PC-9 (cell line): ENCODE measurements around the gene SMCHD1. TPM values are rescaled to one million over a fixed set of nuclear protein-coding genes. Genes with fewer than 3 reads are reported as not detected.
"Not testable (repeated sequence)": the region's sequence is repeated elsewhere in the genome, so short reads cannot be mapped to it uniquely, and the experiment has no call there.

Experiments
- BruUV-seq: library from RNA; stranded (reverse); fragments of 400-500 nt; replicated peaks from 2 replicates; lab custom pipeline; 2021; lab: Mats Ljungman, UMichigan
- CTCF ChIA-PET: fragments of 300-600 bp; sonication (Branson Sonifier 250); formaldehyde crosslinking; loops from one replicate; lab custom pipeline; 2022; ENCODE audit warnings: antibody characterized with exemption; lab: Charles Lee
- POLR2A ChIA-PET: fragments of 300-600 bp; sonication (Branson Sonifier 250); formaldehyde crosslinking; loops from one replicate; lab custom pipeline; 2022; ENCODE audit warnings: antibody characterized with exemption; ENCODE audit not compliant: unreplicated experiment; lab: Charles Lee
- DNase-seq, 2 experiments: peaks; one replicate each; pipeline versions ENCODE4 v3.0.0 to v3.0.0-alpha.2; 2015 to 2022; ENCODE audit warnings: mixed read lengths in 1 of 2
- H2AFZ ChIP-seq: fragments of 200-600 bp; sonication (generic); 2 replicates; pipeline ENCODE4 v1.8.1; 2017; ENCODE audit warnings: antibody characterized with exemption
- H3F3A ChIP-seq: fragments of 200-600 bp; sonication (generic); 2 replicates; pipeline ENCODE4 v1.8.1; 2017; ENCODE audit warnings: antibody characterized with exemption, mild to moderate bottlenecking, low read depth; ENCODE audit not compliant: insufficient read depth
- H3K27ac ChIP-seq: fragments of 200-600 bp; sonication (generic); 2 replicates; pipeline ENCODE4 v1.6.1; 2016; ENCODE audit warnings: mixed run types
- H3K27me3 ChIP-seq: fragments of 200-600 bp; sonication (generic); 2 replicates; pipeline ENCODE4 v1.6.1; 2016; ENCODE audit warnings: low read depth, mixed run types; ENCODE audit not compliant: insufficient read depth
- H3K36me3 ChIP-seq: fragments of 200-600 bp; sonication (generic); 2 replicates; pipeline ENCODE4 v1.6.1; 2016; ENCODE audit warnings: low read depth, mixed run types
- H3K4me1 ChIP-seq: fragments of 200-600 bp; sonication (generic); replicated peaks from 2 replicates; pipeline ENCODE4 v1.6.1; 2016; ENCODE audit warnings: mixed run types; ENCODE audit not compliant: insufficient read depth
- H3K4me2 ChIP-seq: fragments of 200-600 bp; sonication (generic); 2 replicates; pipeline ENCODE4 v1.6.1; 2017; ENCODE audit warnings: mixed run types
- H3K4me3 ChIP-seq: fragments of 200-600 bp; sonication (generic); 2 replicates; pipeline ENCODE4 v1.6.1; 2016; ENCODE audit warnings: mixed run types
- H3K79me2 ChIP-seq: fragments of 200-600 bp; sonication (generic); 2 replicates; pipeline ENCODE4 v1.6.1; 2017; ENCODE audit warnings: low read depth, mixed run types
- H3K9me2 ChIP-seq: fragments of 200-600 bp; sonication (generic); 2 replicates; pipeline ENCODE4 v1.8.1; 2017; ENCODE audit warnings: mild to moderate bottlenecking; ENCODE audit not compliant: insufficient read depth
- H3K9me3 ChIP-seq: fragments of 200-600 bp; sonication (generic); 2 replicates; pipeline ENCODE4 v1.8.1; 2016; ENCODE audit warnings: low read depth; ENCODE audit not compliant: insufficient read depth
- H4K20me1 ChIP-seq: fragments of 200-600 bp; sonication (generic); 2 replicates; pipeline ENCODE4 v1.8.1; 2017; ENCODE audit not compliant: insufficient read depth
- CTCF ChIP-seq: fragments of 200-600 bp; sonication (generic); conservative IDR thresholded peaks from 2 replicates; pipeline ENCODE4 v1.6.1; 2017; ENCODE audit warnings: mixed run types, antibody characterized with exemption, mild to moderate bottlenecking, moderate library complexity
- EZH2 ChIP-seq: fragments of 200-600 bp; sonication (generic); IDR thresholded peaks from 2 replicates; pipeline ENCODE4 v1.8.0; 2017; ENCODE audit warnings: antibody characterized with exemption, low read depth
- intact Hi-C: fragments of 100-400 bp; cut with micrococcal nuclease; formaldehyde crosslinking; loops from one replicate; pipeline ENCODE4 v1.10.0; 2022; ENCODE audit not compliant: unreplicated experiment
- total RNA-seq: library from RNA; stranded (reverse); gene quantifications from 2 replicates; pipeline ENCODE4 v1.2.3, GENCODE V29; 2021

SMCHD1 gene
- total RNA-seq, 1 experiment from 2014 or later, result 73.7 TPM

- H3K27me3 ChIP-seq, result no peaks in the 10 kb centered on the region
- POLR2A ChIA-PET, result interaction anchor here (0.6 kb wide), 1 partner anchor 120 kb away, joined by 5 read pairs; no protein-coding TSS in a partner anchor
- TF ChIP-seq EZH2 (no peak), CTCF (no peak)
- H3K4me2 ChIP-seq, result no peak overlapping the region
- H3K4me1 ChIP-seq, result no peaks in the 10 kb centered on the region
- CTCF ChIA-PET, result no interaction called here
- intact Hi-C loops, result no loop called here
- BruUV-seq, result no TSS peak
- no peaks in the 10 kb centered on the region for H4K20me1 ChIP-seq
- H3K4me3 ChIP-seq, result no peak overlapping the region
- no peak overlapping the region for H2AFZ ChIP-seq
- H3K9me3 ChIP-seq, result no peaks in the 10 kb centered on the region
- 0 out of 2 replicates have a peak, but pooled peaks cover 5% of the 10 kb centered on the region for H3K36me3 ChIP-seq
- no peak for DNase-seq
- H3K27ac ChIP-seq, result peak overlapping the region; percentile 19; the same call in 1 of the 2 replicates
- H3K9me2 ChIP-seq, result no peaks in the 10 kb centered on the region; the same call in 1 of the 2 replicates
- no peaks in the 10 kb centered on the region for H3K79me2 ChIP-seq
- peaks cover 18% of the 10 kb centered on the region; the same call in 1 of the 2 replicates for H3F3A ChIP-seq
These were observed 150.7 kb downstream of the SMCHD1 start for GRCh38 chr18:2805970-2806943.

GRCh38 chr18:2808640-2809039 lies 153.1 kb downstream of the SMCHD1 start:
- DNase-seq, H3K27ac ChIP-seq, H3K4me3 ChIP-seq, H3K9me2 ChIP-seq, BruUV-seq, CTCF ChIA-PET, POLR2A ChIA-PET, H3K4me2 ChIP-seq, intact Hi-C loops, H4K20me1 ChIP-seq, H2AFZ ChIP-seq, H3K9me3 ChIP-seq, H3K27me3 ChIP-seq, H3K4me1 ChIP-seq, H3K79me2 ChIP-seq, H3K36me3 ChIP-seq: not testable (repeated sequence)
- H3F3A ChIP-seq, result 0 out of 2 replicates have a peak, but pooled peaks cover 18% of the 10 kb centered on the region

GRCh38 chr18:2809666-2810183 lies 154.2 kb downstream of the SMCHD1 start:
- H3K4me2 ChIP-seq, CTCF ChIA-PET, H3K36me3 ChIP-seq, intact Hi-C loops, H3K27me3 ChIP-seq, BruUV-seq, H3K79me2 ChIP-seq, H3K27ac ChIP-seq, DNase-seq, H3K9me3 ChIP-seq, H3K4me1 ChIP-seq, H4K20me1 ChIP-seq, H3K9me2 ChIP-seq, H3K4me3 ChIP-seq, POLR2A ChIA-PET, H2AFZ ChIP-seq: not testable (repeated sequence)
- H3F3A ChIP-seq, result 0 out of 2 replicates have a peak, but pooled peaks cover 11% of the 10 kb centered on the region

- TF ChIP-seq CTCF (no peak), EZH2 (no peak)
- H3K9me3 ChIP-seq, result peaks cover 10% of the 10 kb centered on the region
- no peak overlapping the region for H2AFZ ChIP-seq
- BruUV-seq, result no TSS peak
- no peaks in the 10 kb centered on the region for H3K36me3 ChIP-seq
- no peak overlapping the region for H3K4me2 ChIP-seq
- intact Hi-C loops, result no loop called here
- H3K27me3 ChIP-seq, result no peaks in the 10 kb centered on the region
- H4K20me1 ChIP-seq, result no peaks in the 10 kb centered on the region
- 0 out of 2 replicates have a peak, but pooled peaks cover 11% of the 10 kb centered on the region for H3F3A ChIP-seq
- H3K4me3 ChIP-seq, result no peak overlapping the region
- no peaks in the 10 kb centered on the region for H3K9me2 ChIP-seq
- DNase-seq, result no peak
- H3K79me2 ChIP-seq, result no peaks in the 10 kb centered on the region
- ChIA-PET POLR2A (no interaction called here), CTCF (no interaction called here)
- no peak overlapping the region for H3K27ac ChIP-seq
- no peaks in the 10 kb centered on the region for H3K4me1 ChIP-seq
These were observed 155.9 kb downstream of the SMCHD1 start for GRCh38 chr18:2811416-2811815.
